GM19468 (cell line): ENCODE measurements around the gene CEMIP2.
A peak's percentile ranks its signal among the peaks of the same experiment; 100 is the strongest.
"Not testable (repeated sequence)": the region's sequence is repeated elsewhere in the genome, so short reads cannot be mapped to it uniquely, and the experiment has no call there.

ENCODE experiments used
- ATAC-seq: cut with Tn5 transposase; IDR thresholded peaks from one replicate; pipeline ENCODE4 v1.9.1; 2021; ENCODE audit warnings: mild to moderate bottlenecking, moderate library complexity, moderate number of reproducible peaks; ENCODE audit not compliant: unreplicated experiment; ENCODE audit errors: extremely low read depth

The CEMIP2 gene

DNA sequence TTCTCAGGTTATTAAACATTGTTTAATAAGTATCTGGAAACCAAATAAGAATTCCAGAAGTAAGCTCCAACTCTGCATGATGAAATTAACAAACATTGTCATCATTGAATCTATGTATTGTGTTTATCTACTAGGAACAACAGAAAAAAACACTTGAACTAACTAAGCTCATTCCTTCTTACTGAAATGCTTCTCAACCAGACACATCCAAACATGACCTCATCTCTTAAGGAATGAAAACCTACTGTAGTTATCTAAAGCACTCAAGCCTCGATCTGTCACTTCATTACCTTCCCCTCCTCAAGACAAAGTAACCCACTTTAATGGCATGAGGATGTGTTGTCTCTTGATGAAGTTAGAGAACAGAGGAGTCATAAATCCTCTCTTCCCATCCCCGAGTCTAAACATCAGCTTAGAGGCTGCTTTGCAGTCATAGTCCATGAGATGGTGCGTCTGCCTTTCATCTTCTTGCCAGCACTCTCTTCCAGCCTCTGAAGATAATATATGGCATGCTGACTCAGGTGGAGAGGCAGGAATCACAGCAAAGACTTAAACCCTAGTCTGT lies 86.5 kb downstream of the CEMIP2 start:
- ATAC-seq: no peak

DNA sequence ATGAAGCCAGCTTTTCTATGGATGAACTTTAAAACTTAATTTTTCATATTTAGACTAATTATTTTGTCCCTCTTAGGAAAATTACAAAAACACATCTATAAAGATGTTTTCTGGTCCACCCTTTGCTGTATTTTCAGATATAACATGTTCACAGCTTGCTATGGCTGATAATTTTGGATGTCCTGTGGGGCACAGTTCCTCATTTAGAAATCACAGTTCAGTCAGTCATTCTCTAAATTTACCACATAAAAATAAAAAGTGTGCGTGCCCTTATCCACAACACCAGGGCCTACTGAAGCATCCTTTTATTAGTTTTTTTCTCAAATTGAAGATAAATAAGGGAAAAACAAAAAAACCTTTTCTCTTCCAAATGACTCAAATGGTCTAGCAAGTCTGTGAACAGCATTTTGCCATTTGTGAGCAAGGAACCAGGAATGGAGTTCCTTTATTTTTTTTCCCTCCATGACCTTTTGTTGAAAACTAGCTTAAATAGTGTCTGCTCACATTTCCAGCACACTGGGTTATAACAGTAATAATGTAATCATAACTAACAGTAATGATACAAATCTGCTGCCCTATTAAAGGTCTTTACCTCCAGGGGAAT lies 87.1 kb downstream of the CEMIP2 start:
- peak; percentile 49 for ATAC-seq

DNA sequence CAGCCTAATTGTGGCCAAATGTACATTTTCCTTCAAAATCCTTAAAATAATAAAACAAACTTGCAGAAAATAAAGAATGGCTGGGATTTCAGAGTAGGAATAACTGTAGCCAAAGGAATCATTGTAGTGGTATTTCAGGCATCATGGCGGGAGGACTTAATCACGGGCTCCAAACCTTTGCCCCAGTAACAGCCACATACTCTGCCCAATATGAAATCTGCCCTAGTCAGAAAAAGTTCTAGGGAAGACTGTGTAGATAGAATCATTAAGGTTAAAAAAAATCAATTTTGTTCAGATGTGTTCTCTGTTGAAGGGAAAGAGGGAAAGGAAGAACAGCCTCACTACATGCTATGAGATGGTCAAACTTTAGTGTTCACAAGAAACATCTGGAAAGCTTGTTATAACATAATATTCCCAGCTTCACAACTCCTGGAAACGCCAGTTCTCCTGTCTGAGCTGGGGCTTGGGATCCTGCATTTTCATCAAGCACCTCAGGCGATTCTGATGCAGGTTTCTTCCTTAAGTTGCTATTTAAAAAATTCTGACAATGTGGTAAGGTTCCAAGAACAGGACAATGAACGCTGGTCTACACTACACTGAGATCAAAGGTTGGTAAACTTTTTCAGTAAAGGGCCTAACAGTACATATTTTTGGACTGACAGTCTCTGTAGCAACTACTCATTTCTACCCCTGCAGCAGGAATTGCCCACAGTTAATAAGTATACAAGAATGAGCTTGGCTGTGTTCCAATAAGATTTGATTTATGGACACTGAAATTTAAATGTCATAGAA lies 87.9 kb downstream of the CEMIP2 start:
- no peak for ATAC-seq

GRCh38 chr9:71678999-71679398 lies 89.3 kb downstream of the CEMIP2 start:
- ATAC-seq: no peak

- ATAC-seq: no peak
Measured at GRCh38 chr9:71677209-71677608, 91.1 kb downstream of the CEMIP2 start.

- no peak for ATAC-seq
Measured at GRCh38 chr9:71676460-71676859, 91.9 kb downstream of the CEMIP2 start.

GRCh38 chr9:71675857-71676165 lies 92.5 kb downstream of the CEMIP2 start:
- ATAC-seq: no peak

DNA sequence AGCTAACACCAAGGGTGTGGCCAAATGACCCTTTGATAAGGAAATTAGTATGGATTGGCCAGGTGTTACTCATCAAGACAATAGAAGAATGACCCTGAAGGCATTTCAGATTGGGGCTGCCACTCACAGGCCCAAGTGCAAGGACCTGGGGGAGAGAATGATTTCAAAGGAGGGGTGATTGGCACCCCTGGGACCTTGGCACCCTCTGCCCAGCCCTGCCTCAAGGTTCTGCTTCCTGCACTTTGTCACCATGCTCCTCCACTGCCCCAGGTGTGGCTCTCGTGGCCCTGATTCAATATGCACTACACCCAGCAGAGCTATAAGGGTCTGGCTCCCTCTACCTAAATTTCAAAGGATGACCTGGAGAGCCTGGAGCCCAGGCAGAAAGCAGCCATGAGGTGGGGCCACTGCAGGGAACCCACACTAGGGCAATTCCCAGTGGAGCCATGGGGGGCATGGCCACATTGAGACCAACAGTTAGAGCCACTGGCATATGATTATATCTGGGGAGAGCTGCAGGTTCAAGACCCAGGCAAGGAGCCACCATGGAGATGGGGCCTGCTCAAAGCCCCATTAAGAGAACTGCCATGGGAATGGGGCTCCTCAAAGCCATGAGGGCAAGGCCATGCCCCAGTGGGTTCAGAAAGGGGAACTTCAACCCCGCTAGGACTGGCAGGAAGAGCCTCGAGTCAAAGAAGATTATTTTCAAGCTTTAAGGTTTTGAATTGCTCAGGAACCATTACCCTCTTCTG lies 93.0 kb downstream of the CEMIP2 start:
- no peak for ATAC-seq

GRCh38 chr9:71672573-71672972 lies 95.7 kb downstream of the CEMIP2 start:
- ATAC-seq: no peak

DNA sequence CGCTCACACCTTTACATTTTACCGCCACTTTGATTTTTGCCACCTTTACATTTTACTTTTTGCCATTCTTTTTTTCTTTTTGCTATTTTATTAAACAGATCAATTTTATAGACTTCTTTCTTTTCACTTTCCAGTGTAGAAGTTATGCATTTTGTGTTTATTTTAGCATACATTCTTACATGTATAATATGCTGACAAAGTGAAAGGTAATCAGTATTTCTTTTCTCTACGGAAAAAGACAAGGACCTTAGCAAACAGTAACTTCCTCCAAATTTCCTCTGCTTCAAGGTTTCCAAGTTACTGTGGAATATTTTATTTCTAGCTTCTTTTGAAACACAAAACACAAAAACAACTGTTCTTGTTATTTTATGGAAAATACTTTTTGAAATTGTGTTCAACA lies 97.0 kb downstream of the CEMIP2 start:
- ATAC-seq: no peak

GRCh38 chr9:71670121-71670520 lies 98.2 kb downstream of the CEMIP2 start:
- ATAC-seq: peak; percentile 52

DNA sequence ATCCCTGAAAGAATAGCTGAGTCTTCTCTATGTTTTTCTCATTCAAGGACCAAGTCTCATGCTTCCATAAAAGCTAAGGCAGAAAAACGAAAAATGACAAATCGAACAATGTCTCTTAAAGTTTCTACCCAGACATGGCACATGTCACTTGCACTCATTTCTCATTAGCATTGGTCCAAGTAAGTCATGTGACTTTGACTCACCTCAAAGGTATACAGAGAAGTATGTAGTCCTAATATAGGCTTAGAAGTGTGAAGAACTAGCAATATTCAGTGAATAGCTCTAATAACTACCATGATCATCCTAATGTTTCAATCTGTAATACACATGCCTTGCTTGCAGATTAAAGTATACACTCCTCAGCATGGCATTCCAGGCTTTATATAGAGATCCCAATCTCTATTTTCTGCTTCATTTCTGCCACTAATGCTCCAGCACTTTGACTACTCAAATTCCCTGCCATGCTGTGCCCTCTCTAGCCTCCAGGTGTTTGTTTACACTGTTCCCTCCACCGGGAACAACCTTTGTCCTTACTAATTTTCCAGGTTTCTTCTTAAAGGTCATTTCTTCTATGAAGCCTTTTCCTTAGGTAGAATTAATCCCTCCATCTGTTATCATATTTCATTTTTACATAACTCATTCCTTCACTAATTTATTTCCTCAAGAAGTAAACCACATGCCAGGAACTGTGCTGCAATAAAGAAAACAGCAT lies 98.9 kb downstream of the CEMIP2 start:
- no peak for ATAC-seq

GRCh38 chr9:71668717-71669116 lies 99.6 kb downstream of the CEMIP2 start:
- ATAC-seq: no peak

DNA sequence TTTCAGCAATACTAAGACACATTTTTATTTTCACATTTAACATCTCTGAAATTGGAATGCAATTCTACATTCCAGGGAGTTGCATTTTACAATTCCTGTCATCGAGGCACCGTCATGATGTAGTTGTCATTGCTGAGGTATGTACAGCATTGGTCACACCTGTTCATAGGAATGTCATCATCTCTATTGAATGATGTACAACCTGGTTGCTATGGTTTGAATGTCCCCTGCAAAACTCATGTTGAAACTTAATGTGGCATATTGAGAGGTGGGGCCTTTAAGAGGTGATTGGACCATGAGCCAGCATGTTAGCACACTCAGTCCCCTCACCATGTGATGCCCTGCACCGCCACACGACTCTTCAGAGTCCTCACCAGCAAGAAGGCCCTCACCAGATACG lies 103.1 kb downstream of the CEMIP2 start:
- ATAC-seq: no peak

DNA sequence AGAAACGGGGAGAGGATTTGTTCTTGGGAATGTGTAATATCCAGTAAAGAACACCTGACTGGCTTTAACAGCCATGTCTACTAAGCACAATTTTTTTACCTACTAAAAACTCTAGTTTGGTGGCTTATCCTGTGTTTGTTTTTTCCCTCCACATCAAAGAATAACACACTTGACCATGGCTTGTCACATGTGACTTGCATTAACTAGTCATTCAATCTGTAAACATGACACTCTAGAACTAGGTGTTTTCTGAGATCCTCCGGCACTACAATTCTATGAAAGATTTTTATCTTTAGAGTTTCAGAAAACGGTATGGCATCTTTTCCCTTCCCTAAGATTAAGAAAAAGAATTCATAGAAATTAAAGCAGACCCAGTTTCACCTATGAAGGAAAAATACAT lies 103.7 kb downstream of the CEMIP2 start:
- ATAC-seq: no peak

DNA sequence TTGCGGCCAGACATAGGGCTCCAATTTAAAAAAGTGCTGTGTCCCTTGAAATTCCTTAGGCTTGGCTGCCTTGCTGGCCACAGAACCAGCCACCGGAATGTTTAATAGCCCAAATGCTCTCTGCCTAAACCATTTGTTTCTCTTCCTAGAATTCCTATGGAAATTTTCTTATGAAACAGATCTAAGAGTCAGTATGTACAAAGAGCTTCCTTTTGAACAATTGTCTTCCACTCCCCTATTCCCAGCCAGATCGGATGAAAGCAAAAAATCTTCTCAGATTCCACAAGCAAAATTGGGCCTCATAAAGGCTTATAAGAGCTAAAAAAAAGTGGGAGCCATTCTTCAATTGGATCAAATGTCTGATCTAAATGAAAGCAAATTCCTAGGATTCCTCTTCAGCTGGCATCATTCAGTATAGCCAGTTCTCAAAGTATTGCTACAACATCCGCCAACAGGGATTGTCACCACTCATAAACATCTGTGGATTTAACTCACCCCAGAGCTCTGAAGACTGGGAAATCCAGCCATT lies 104.3 kb downstream of the CEMIP2 start:
- ATAC-seq: no peak

DNA sequence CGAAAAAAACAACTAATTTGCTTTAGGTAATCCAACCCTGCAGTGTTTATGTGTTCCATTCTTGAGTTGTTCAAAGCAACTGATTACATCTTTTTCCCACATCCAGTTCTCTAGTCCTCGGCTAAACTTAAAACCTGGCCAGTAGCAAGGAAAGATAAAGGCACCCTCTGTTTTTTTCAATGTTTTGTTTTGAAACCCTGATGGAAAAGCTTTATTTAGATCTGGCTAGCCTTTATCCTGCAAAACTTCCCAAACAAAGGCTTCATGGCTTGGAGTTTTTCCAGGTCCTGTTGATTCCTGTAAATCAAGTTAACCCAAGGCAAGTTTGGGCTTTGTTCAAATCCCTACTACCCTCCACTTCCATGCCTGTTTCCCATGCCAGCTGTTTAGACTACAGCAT lies 105.1 kb downstream of the CEMIP2 start:
- ATAC-seq: no peak

GRCh38 chr9:71662082-71662481 lies 106.2 kb downstream of the CEMIP2 start:
- no peak for ATAC-seq

DNA sequence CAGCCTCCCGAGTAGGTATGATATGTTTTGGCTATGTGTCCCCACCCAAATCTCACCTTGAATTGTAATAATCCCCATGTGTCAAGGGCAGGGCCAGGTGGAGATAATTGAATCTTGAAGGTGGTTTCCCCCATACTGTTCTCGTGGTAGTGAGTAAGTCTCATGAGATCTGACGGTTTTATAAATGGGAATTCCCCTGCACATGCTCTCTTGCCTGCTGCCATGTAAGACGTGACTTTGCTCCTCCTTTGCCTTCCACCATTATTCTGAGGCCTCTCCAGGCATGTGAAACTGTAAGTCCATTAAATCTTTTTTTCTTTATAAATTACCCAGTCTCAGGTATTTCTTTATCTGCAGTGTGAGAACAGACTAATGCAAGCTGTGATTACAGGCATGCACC lies 111.0 kb downstream of the CEMIP2 start:
- ATAC-seq: not testable (repeated sequence)

GRCh38 chr9:71656496-71656895 lies 111.8 kb downstream of the CEMIP2 start:
- no peak for ATAC-seq
